ENCODE results near the gene PTPRJ.

Gene PTPRJ

DNA sequence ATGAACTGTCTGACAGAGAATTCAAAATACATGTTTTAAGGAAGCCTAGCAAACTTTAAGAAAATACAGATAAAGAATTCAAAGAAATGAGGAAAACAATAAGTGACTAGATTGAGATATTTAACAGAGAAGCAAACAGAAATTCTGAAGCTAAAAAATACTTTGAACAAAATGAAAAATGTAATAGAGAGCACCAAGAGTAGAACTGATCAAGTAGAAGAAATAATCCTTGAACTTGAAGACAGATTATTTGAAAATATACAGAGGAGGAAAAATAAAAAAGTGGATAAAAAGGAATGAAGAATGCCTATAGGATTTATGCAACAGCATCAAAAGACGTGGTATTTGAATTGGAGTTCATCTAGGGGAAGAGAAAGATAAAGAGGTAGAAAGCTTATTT lies 134.4 kb downstream of the PTPRJ start:
- H3K4me3 ChIP-seq (ENCODE audit: low read depth, low read length) = no peak overlapping the region
- peaks cover 6% of the 10 kb centered on the region; the same call in 1 of the 2 replicates for H3K9me3 ChIP-seq (ENCODE audit: control insufficient read depth, insufficient read depth, low read depth, low read length)
- H3K4me1 ChIP-seq (ENCODE audit: control insufficient read depth, insufficient read depth, low read length) = peaks cover 1% of the 10 kb centered on the region
- no peak overlapping the region for H3K27ac ChIP-seq (ENCODE audit: low read depth, low read length)
- H3K27me3 ChIP-seq (ENCODE audit: control insufficient read depth, insufficient read depth, low read length) = no peaks in the 10 kb centered on the region
- H3K9ac ChIP-seq (ENCODE audit: low read length) = no peak overlapping the region
- no peaks in the 10 kb centered on the region for H3K36me3 ChIP-seq (ENCODE audit: control insufficient read depth, insufficient read depth, low read length)

DNA sequence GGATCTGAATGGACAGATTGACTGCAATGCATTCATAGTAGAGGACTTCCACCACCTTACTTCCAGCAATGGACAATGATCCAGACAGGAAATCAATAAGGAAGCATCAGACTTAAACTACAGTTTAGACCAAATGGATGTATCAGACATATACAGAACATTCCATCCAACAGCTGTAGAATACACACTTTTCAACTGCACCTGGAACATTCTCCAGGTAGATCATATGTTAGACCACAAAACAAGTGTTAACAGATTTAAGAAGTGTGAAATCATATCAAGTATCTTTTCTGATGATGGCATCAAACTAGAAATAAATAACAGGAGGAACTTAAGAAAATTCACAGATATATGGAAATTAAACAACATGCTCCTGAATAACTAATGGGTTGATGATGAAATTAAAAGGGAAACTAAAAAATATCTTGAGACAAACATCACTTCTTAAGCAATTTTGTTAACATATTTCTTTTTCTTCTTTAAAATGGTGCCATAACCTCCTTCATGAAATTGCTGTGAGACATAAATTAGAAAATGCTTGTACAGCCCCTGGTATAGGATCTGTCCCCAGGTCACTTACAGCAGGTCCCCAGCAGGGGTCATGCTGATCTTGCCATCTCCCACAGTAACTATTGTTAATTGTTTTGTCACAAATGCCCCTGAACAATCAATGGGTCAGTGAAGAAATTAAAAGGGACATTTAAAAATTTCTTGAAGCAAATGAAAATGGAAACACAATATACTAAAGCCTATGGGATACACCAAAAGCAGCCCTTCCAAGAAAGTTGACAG lies 136.3 kb downstream of the PTPRJ start:
- no peaks in the 10 kb centered on the region for H3K27me3 ChIP-seq (ENCODE audit: control insufficient read depth, insufficient read depth, low read length)
- H3K36me3 ChIP-seq (ENCODE audit: control insufficient read depth, insufficient read depth, low read length) = no peaks in the 10 kb centered on the region
- no peak overlapping the region for H3K4me3 ChIP-seq (ENCODE audit: low read depth, low read length)
- peaks cover 6% of the 10 kb centered on the region; the same call in 1 of the 2 replicates for H3K9me3 ChIP-seq (ENCODE audit: control insufficient read depth, insufficient read depth, low read depth, low read length)
- no peaks in the 10 kb centered on the region for H3K4me1 ChIP-seq (ENCODE audit: control insufficient read depth, insufficient read depth, low read length)
- no peak overlapping the region for H3K9ac ChIP-seq (ENCODE audit: low read length)
- H3K27ac ChIP-seq (ENCODE audit: low read depth, low read length) = no peak overlapping the region

DNA sequence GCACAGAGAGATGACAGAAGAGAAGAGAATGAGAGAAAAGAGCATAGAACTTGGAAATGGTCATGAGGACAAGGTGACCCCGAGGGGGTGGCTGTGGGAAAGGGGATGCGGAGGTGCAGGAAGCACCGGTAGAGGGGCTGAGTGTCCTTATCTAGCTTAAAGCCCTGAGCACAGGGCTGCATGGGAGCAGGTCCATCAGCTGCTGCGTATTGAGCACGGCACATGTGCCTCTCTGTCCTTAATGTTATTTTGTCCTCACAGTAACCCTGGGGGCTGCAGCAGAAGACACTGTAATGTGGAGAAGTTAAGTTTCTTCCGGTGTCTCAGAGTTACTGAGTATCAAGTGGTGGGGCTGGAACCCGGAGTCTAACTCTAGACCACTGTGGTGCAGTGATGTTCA lies 141.9 kb downstream of the PTPRJ start:
- Histone ChIP-seq H3K27me3 (ENCODE audit: control insufficient read depth, insufficient read depth, low read length) (no peaks in the 10 kb centered on the region), H3K36me3 (ENCODE audit: control insufficient read depth, insufficient read depth, low read length) (peaks cover 9% of the 10 kb centered on the region), H3K9ac (ENCODE audit: low read length) (no peak overlapping the region), H3K4me3 (ENCODE audit: low read depth, low read length) (no peak overlapping the region), H3K4me1 (ENCODE audit: control insufficient read depth, insufficient read depth, low read length) (peaks cover 5% of the 10 kb centered on the region), H3K9me3 (ENCODE audit: control insufficient read depth, insufficient read depth, low read depth, low read length) (no peaks in the 10 kb centered on the region), H3K27ac (ENCODE audit: low read depth, low read length) (no peak overlapping the region)

DNA sequence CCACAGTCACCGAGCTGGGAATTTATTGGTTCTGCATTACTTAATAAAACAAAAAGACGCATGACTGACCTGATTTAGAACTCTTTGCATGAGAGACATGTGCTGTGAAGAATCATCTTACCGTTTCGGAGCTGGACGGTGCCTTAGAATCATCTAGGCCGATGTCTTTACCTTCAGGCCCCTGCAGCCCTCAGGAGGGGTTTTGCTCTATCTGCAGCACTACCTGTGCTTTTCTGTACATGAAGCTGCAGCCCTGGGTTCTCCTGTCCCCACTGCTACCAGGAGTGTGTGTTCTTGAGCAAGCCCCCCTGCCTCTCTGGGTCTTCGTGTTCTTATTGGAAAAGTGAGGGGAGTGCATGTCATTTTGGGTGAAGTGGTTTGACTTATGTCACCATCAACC lies 142.3 kb downstream of the PTPRJ start:
- Histone ChIP-seq H3K27me3 (ENCODE audit: control insufficient read depth, insufficient read depth, low read length) (no peaks in the 10 kb centered on the region), H3K9ac (ENCODE audit: low read length) (no peak overlapping the region), H3K9me3 (ENCODE audit: control insufficient read depth, insufficient read depth, low read depth, low read length) (no peaks in the 10 kb centered on the region), H3K27ac (ENCODE audit: low read depth, low read length) (no peak overlapping the region), H3K4me3 (ENCODE audit: low read depth, low read length) (no peak overlapping the region), H3K36me3 (ENCODE audit: control insufficient read depth, insufficient read depth, low read length) (peaks cover 13% of the 10 kb centered on the region), H3K4me1 (ENCODE audit: control insufficient read depth, insufficient read depth, low read length) (peaks cover 5% of the 10 kb centered on the region)

DNA sequence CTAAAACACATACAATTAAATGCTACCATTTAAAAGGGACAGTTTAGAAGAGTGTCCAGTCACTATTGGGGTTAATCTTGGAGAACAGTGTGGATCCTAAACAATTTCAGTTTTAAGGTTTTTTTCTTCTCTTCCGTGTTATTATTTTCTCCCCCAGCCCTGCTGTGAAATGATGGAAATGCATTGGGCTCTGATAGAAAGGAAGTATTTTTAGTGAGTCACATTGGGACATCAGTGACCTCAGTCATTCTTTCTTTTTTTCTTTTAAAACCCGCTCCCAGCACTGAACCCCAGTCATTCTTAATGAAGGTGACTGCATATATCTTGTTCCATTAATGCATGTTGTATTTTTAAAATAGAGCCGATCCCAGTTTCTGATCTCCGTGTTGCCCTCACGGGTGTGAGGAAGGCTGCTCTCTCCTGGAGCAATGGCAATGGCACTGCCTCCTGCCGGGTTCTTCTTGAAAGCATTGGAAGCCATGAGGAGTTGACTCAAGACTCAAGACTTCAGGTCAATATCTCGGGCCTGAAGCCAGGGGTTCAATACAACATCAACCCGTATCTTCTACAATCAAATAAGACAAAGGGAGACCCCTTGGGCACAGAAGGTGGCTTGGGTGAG lies 143.0 kb downstream of the PTPRJ start:
- Histone ChIP-seq H3K9ac (ENCODE audit: low read length) (no peak overlapping the region), H3K36me3 (ENCODE audit: control insufficient read depth, insufficient read depth, low read length) (peaks cover 19% of the 10 kb centered on the region), H3K4me3 (ENCODE audit: low read depth, low read length) (no peak overlapping the region), H3K27ac (ENCODE audit: low read depth, low read length) (no peak overlapping the region), H3K4me1 (ENCODE audit: control insufficient read depth, insufficient read depth, low read length) (peaks cover 5% of the 10 kb centered on the region), H3K9me3 (ENCODE audit: control insufficient read depth, insufficient read depth, low read depth, low read length) (no peaks in the 10 kb centered on the region), H3K27me3 (ENCODE audit: control insufficient read depth, insufficient read depth, low read length) (no peaks in the 10 kb centered on the region)

DNA sequence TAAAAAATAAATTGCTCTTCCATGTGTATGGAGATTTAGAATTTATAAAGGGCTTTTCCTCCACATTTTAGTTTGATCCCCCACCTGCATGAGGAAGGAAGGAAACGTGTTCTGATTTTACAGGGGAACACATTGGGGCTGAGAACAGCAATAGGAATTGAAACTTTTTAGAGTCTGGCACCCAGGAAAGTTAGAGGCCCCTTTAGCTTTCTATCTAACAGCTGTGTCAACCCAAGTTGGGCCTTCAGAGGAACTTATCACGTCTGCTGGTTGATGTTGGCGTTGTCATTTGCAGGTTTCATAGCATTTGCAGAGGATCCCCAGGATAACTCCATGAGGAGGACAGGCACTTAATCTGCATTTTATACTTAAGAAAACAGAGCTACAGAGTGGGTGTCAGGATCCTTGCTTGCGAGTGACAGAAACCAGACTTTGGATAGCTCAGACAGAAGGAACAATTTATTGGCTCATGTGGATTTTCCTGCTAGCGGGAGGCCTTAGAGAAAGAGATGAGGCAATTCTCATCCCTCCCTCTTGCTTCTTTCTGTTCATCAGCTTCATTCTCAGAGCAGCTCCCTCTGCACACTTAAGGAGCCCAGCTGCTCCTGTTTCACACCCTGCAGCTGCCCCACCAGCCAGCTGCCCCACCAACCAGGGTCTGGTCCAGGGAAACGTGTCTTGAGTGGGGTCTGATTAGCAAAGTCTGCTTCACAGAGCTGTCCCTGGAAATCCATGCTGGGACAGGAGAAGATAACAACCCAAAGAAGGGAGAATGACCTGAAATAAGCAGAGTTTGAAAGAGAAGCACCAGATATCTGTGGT lies 143.8 kb downstream of the PTPRJ start:
- Histone ChIP-seq H3K4me1 (ENCODE audit: control insufficient read depth, insufficient read depth, low read length) (peaks cover 5% of the 10 kb centered on the region), H3K27ac (ENCODE audit: low read depth, low read length) (no peak overlapping the region), H3K9me3 (ENCODE audit: control insufficient read depth, insufficient read depth, low read depth, low read length) (no peaks in the 10 kb centered on the region), H3K36me3 (ENCODE audit: control insufficient read depth, insufficient read depth, low read length) (peaks cover 19% of the 10 kb centered on the region), H3K27me3 (ENCODE audit: control insufficient read depth, insufficient read depth, low read length) (no peaks in the 10 kb centered on the region), H3K9ac (ENCODE audit: low read length) (no peak overlapping the region), H3K4me3 (ENCODE audit: low read depth, low read length) (no peak overlapping the region)

DNA sequence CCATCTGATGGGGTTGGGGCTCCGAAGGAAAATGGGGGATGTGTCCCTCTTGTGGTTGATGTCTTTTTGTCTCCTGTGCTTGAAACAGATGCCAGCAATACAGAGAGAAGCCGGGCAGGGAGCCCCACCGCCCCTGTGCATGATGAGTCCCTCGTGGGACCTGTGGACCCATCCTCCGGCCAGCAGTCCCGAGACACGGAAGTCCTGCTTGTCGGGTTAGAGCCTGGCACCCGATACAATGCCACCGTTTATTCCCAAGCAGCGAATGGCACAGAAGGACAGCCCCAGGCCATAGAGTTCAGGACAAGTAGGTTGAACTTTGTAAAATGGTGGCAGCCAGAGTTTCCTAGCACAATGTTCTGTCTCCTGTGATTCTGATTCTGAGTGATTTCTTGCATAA lies 144.5 kb downstream of the PTPRJ start:
- H3K4me1 ChIP-seq (ENCODE audit: control insufficient read depth, insufficient read depth, low read length) = peaks cover 5% of the 10 kb centered on the region
- no peaks in the 10 kb centered on the region for H3K9me3 ChIP-seq (ENCODE audit: control insufficient read depth, insufficient read depth, low read depth, low read length)
- H3K36me3 ChIP-seq (ENCODE audit: control insufficient read depth, insufficient read depth, low read length) = peaks cover 24% of the 10 kb centered on the region
- no peak overlapping the region for H3K9ac ChIP-seq (ENCODE audit: low read length)
- H3K27me3 ChIP-seq (ENCODE audit: control insufficient read depth, insufficient read depth, low read length) = no peaks in the 10 kb centered on the region
- no peak overlapping the region for H3K4me3 ChIP-seq (ENCODE audit: low read depth, low read length)
- no peak overlapping the region for H3K27ac ChIP-seq (ENCODE audit: low read depth, low read length)

DNA sequence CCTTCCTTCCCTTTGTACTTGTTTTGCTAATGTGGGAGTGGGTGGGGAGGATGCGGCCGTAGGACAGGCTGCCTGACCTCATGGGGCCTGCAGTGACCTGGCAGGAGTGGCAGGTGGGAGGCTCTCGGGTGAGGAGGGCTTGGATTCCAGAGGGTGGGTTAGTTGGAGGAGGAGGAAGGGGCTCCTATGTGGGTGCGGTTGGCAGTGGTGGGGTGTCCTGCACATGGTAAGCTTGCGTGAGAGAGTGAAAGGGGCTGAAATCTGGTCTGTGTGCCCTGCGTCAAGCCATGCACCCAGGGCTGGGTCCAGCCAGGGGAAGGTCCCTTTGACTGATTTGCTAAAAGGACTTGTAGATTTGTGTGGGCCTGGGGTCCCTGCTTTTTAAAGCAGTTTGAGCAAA lies 145.5 kb downstream of the PTPRJ start:
- Histone ChIP-seq H3K4me1 (ENCODE audit: control insufficient read depth, insufficient read depth, low read length) (peaks cover 5% of the 10 kb centered on the region), H3K9ac (ENCODE audit: low read length) (no peak overlapping the region), H3K4me3 (ENCODE audit: low read depth, low read length) (no peak overlapping the region), H3K36me3 (ENCODE audit: control insufficient read depth, insufficient read depth, low read length) (peaks cover 27% of the 10 kb centered on the region), H3K27me3 (ENCODE audit: control insufficient read depth, insufficient read depth, low read length) (no peaks in the 10 kb centered on the region), H3K9me3 (ENCODE audit: control insufficient read depth, insufficient read depth, low read depth, low read length) (no peaks in the 10 kb centered on the region), H3K27ac (ENCODE audit: low read depth, low read length) (no peak overlapping the region)

DNA sequence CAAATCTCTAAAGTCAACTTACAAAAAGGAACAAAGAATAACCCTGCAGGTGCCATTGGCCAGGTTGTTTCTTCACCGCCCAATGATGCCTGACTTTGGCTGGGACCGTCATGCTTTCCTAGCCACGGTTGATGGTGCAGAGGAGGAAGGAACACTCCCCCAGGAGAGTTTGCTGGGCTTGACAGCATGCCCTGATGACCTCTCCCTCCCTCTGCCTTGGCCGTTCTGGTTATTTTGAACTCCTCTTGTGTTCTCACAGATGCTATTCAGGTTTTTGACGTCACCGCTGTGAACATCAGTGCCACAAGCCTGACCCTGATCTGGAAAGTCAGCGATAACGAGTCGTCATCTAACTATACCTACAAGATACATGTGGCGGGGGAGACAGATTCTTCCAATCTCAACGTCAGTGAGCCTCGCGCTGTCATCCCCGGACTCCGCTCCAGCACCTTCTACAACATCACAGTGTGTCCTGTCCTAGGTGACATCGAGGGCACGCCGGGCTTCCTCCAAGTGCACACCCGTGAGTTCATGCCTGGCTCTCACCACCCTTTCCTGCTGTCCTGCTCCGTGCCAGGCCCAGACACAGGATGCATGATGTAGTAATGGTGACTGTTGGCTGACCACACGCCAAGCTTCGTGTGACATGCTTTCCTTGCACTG lies 147.3 kb downstream of the PTPRJ start:
- Histone ChIP-seq H3K9ac (ENCODE audit: low read length) (no peak overlapping the region), H3K36me3 (ENCODE audit: control insufficient read depth, insufficient read depth, low read length) (peaks cover 27% of the 10 kb centered on the region), H3K9me3 (ENCODE audit: control insufficient read depth, insufficient read depth, low read depth, low read length) (no peaks in the 10 kb centered on the region), H3K27ac (ENCODE audit: low read depth, low read length) (no peak overlapping the region), H3K27me3 (ENCODE audit: control insufficient read depth, insufficient read depth, low read length) (no peaks in the 10 kb centered on the region), H3K4me1 (ENCODE audit: control insufficient read depth, insufficient read depth, low read length) (peaks cover 5% of the 10 kb centered on the region), H3K4me3 (ENCODE audit: low read depth, low read length) (no peak overlapping the region)

DNA sequence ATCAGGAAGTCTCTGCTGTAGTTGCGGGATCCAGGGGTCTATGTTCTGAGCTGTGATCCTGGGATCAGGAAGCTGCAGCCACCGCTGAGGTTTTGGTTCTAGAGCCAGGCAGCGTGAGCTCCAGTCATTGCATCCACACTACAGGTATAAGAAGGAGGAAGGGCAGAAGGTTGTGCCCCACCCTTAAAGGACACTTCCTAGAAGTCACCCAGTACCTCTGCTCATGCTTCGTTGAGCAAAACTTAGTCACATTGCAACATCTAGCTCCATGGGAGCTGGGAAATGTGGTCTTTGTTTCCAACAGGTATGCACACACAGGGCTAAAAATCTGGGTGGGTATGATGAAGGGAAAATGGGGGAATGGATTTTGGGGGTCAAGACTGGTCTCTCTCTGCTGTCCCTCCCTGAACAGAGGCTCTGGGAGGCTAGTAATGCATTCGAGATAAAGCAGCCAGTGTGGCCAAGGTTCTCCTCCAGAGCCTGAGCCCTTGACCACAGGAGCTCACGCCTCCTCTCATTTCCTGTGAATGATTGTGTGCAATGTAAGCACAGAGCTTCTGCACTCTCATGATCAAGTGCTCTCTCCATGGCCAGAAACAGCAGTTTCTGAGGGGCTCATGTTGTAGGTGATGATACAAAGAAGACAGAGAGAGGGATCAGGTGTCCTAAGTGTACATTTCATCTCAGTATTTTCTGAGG lies 149.5 kb downstream of the PTPRJ start:
- H3K9ac ChIP-seq (ENCODE audit: low read length) = no peak overlapping the region
- no peaks in the 10 kb centered on the region for H3K9me3 ChIP-seq (ENCODE audit: control insufficient read depth, insufficient read depth, low read depth, low read length)
- H3K27ac ChIP-seq (ENCODE audit: low read depth, low read length) = no peak overlapping the region
- no peak overlapping the region for H3K4me3 ChIP-seq (ENCODE audit: low read depth, low read length)
- peaks cover 9% of the 10 kb centered on the region for H3K4me1 ChIP-seq (ENCODE audit: control insufficient read depth, insufficient read depth, low read length)
- peaks cover 27% of the 10 kb centered on the region for H3K36me3 ChIP-seq (ENCODE audit: control insufficient read depth, insufficient read depth, low read length)
- H3K27me3 ChIP-seq (ENCODE audit: control insufficient read depth, insufficient read depth, low read length) = no peaks in the 10 kb centered on the region

All from HUES6 (cell line).